MCF 10A (cell line): ENCODE results near the gene GARS1. TPM values are rescaled to one million over a fixed set of nuclear protein-coding genes. Genes with fewer than 3 reads are reported as not detected.

Experiments
- BruUV-seq: library from RNA; stranded (reverse); fragments of 400-500 nt; replicated peaks from 2 replicates; lab custom pipeline; 2021; lab: Mats Ljungman, UMichigan
- CTCF ChIA-PET: fragments of 300-600 bp; sonication (Branson Sonifier 250); formaldehyde crosslinking; extraction: SDS; loops from one replicate; lab custom pipeline; 2021; ENCODE audit warnings: antibody characterized with exemption, inconsistent platforms; lab: Yijun Ruan, JAX
- POLR2A ChIA-PET: fragments of 300-600, 350-650 bp; sonication (Branson Sonifier 250); formaldehyde crosslinking; extraction: SDS; loops from one replicate; lab custom pipeline; 2020; ENCODE audit warnings: antibody characterized with exemption, inconsistent platforms; lab: Yijun Ruan, JAX
- DNase-seq: peaks from one replicate; pipeline ENCODE4 v3.0.0-alpha.2; 2018; ENCODE audit not compliant: unreplicated experiment
- H3K27ac Mint-ChIP-seq: one replicate; pipeline ENCODE4 v1.8.0; 2022; ENCODE audit warnings: mild to moderate bottlenecking, low read depth, mixed read lengths; ENCODE audit not compliant: unreplicated experiment
- H3K27me3 Mint-ChIP-seq: one replicate; pipeline ENCODE4 v1.8.0; 2022; ENCODE audit warnings: mixed read lengths; ENCODE audit not compliant: insufficient read depth, unreplicated experiment
- H3K36me3 Mint-ChIP-seq: one replicate; pipeline ENCODE4 v1.8.0; 2022; ENCODE audit warnings: mild to moderate bottlenecking, moderate library complexity, mixed read lengths; ENCODE audit not compliant: insufficient read depth, unreplicated experiment
- H3K4me1 Mint-ChIP-seq: one replicate; pipeline ENCODE4 v1.8.0; 2022; ENCODE audit warnings: mixed read lengths; ENCODE audit not compliant: insufficient read depth, unreplicated experiment
- H3K4me3 Mint-ChIP-seq: one replicate; pipeline ENCODE4 v1.8.0; 2022; ENCODE audit warnings: mild to moderate bottlenecking, moderate library complexity, mixed read lengths; ENCODE audit not compliant: unreplicated experiment
- H3K9me3 Mint-ChIP-seq: one replicate; pipeline ENCODE4 v1.8.0; 2022; ENCODE audit warnings: mixed read lengths; ENCODE audit not compliant: unreplicated experiment
- intact Hi-C: fragments of 100-400 bp; cut with micrococcal nuclease; formaldehyde crosslinking; loops from 2 replicates; pipeline ENCODE4 v1.14.1; 2022
- total RNA-seq: library from RNA; stranded (reverse); gene quantifications from 2 replicates; pipeline ENCODE4 v1.2.3, GENCODE V29; 2022
- TF ChIP-seq, protein P1 (sequence below): fragments of 200-600 bp; IDR thresholded peaks from one replicate; pipeline ENCODE4 v1.8.0; 2022; ENCODE audit warnings: antibody characterized with exemption, mild to moderate bottlenecking; ENCODE audit not compliant: unreplicated experiment

GARS1 gene
- total RNA-seq, 1 experiment from 2014 or later: 386 TPM

DNA sequence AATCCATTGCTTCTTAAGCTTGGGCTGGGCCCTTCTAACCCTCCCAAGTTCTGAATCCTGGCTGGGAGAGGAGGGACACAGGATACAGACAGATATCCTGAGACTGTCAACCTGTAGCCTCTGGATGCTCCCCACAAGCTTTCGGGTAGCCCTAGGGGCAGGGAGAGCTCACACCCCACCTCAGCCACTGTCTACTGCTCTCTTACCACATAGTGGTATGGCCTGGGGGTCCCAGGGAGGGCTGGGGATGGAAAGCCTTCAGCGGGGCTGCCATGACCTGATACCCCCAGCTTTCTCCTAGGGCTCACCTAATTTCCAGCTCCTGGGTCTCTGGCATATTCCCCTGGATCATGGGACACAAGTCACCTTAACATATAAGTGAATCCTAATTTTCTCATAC, 62.5 kb downstream of the GARS1 start:
- TF ChIP-seq, protein P1, sequence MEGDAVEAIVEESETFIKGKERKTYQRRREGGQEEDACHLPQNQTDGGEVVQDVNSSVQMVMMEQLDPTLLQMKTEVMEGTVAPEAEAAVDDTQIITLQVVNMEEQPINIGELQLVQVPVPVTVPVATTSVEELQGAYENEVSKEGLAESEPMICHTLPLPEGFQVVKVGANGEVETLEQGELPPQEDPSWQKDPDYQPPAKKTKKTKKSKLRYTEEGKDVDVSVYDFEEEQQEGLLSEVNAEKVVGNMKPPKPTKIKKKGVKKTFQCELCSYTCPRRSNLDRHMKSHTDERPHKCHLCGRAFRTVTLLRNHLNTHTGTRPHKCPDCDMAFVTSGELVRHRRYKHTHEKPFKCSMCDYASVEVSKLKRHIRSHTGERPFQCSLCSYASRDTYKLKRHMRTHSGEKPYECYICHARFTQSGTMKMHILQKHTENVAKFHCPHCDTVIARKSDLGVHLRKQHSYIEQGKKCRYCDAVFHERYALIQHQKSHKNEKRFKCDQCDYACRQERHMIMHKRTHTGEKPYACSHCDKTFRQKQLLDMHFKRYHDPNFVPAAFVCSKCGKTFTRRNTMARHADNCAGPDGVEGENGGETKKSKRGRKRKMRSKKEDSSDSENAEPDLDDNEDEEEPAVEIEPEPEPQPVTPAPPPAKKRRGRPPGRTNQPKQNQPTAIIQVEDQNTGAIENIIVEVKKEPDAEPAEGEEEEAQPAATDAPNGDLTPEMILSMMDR: no peak
- H3K27me3 Mint-ChIP-seq: no peaks in the 10 kb centered on the region
- no TSS peak for BruUV-seq
- ChIA-PET POLR2A (no interaction called here), CTCF (interaction anchor here (0.6 kb wide), 1 partner anchor 84 kb away, joined by 3 read pairs; no protein-coding TSS in a partner anchor)
- no peak overlapping the region for H3K27ac Mint-ChIP-seq
- no peaks in the 10 kb centered on the region for H3K36me3 Mint-ChIP-seq
- DNase-seq: no peak
- intact Hi-C loops: no loop called here
- H3K9me3 Mint-ChIP-seq: peaks cover 5% of the 10 kb centered on the region
- no peak overlapping the region for H3K4me3 Mint-ChIP-seq
- H3K4me1 Mint-ChIP-seq: no peaks in the 10 kb centered on the region

DNA sequence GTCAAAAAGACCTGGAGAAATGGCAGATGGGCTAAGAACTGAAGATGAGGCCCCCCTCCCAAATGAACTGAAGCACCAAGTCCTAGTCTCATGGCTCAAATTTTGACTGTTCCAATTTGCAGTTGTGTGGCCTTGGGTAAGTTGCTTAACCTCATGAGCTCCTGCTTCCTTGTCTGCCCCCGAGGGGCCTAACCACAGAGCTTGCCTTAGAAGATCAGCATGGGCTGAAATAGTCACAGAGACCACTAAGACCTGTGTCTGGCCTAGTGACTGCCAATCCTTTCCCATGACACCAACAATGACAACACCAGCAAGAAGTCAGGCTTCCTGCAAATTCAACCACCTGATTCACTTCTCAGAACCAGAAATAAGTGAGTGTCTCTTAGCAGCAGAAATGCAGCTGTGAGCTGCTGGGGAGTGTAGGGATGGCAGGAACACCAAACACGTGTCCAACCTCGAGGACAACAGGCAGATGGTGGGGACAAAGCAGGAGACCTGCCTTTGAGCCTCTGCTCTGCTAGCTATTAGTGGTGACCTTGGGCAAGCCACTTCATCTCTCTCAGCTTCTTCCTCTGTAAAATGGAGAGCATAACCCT, 63.9 kb downstream of the GARS1 start:
- Mint-ChIP-seq H3K9me3 (peaks cover 5% of the 10 kb centered on the region), H3K27me3 (no peaks in the 10 kb centered on the region), H3K27ac (no peak overlapping the region), H3K36me3 (no peaks in the 10 kb centered on the region), H3K4me1 (no peaks in the 10 kb centered on the region), H3K4me3 (no peak overlapping the region)
- DNase-seq: no peak
- no TSS peak for BruUV-seq
- ChIA-PET CTCF (no interaction called here), POLR2A (interaction anchor here (0.9 kb wide), 1 partner anchor 311 kb away, joined by 3 read pairs; no protein-coding TSS in a partner anchor)
- intact Hi-C loops: no loop called here
- TF ChIP-seq, protein P1: no peak

DNA sequence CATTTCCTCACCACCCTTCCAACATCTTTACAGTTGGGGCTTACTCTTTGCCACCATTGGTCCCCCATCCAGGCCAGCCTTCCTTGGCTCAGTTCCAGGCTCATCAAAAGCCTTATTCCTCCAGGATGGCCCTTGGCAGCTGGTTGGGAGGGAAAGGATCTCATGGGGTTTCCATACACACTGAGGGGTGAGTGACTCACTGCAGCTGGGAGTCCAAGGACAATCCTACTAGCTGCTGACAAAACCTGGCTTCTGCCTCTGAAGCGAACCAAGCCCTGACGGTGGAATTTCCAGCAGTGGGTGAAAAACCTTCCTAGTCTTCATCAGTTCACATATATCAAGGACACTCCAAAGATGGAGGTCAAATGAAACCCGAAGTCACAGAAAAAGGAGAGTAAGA, 64.6 kb downstream of the GARS1 start:
- BruUV-seq: no TSS peak
- intact Hi-C loops: no loop called here
- ChIA-PET POLR2A (no interaction called here), CTCF (interaction anchor here (0.9 kb wide), 1 partner anchor 56 kb away, joined by 3 read pairs; no protein-coding TSS in a partner anchor)
- Mint-ChIP-seq H3K27me3 (no peaks in the 10 kb centered on the region), H3K36me3 (no peaks in the 10 kb centered on the region), H3K4me1 (no peaks in the 10 kb centered on the region), H3K27ac (no peak overlapping the region), H3K9me3 (peaks cover 5% of the 10 kb centered on the region), H3K4me3 (no peak overlapping the region)
- TF ChIP-seq, protein P1: no peak
- DNase-seq: peak; percentile 18

DNA sequence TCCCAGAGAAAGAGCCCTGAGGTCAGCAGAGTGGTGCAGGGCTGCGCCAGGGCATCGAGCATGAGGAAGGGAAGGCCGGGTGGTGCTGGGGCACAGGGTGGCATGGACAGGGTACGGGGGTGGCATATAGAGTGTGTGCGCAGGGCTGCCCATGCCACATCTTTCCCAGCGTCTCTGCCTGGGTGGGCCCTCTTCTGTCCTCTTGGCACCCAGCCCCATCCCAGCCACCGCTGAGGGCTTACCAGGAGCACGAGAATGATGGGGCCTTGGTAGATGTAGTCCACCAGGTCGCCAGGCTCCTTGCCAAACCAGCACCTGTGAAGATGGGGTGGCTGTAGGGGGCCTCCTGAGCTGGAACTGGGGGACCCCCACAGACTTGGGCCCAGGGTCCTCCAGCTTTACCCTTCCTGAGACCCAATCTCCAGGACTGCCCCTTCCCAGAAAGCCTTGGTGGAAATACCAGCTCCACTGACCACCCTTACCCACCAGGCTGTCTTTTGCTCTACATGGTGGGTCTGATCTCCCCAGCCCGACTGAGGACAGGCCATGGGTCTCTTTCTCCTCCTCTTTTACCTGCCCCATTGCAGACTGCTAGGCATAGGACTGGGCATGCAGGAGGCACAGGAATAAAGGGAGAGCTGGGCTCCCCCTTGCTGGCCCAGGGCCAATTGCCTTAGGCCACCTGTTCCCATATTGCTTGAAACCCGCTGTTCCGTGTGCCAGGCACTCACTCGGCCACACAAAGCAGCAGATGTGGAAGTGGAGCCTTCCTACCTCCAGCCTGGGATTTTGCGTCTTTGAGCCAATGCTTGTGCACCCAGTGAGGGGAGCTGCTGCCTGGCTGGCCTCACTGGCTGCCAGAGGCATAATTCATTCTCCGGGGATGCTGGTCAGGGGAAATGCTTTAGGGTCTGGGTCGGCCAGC, 65.9 kb downstream of the GARS1 start:
- CTCF ChIA-PET: interaction anchor here (0.9 to 1.2 kb wide), 2 partner anchors 14 to 58 kb away, joined by 3 to 7 read pairs; no protein-coding TSS in a partner anchor
- BruUV-seq: no TSS peak

More for the DNA sequence above, 65.9 kb downstream of the GARS1 start:
- Mint-ChIP-seq H3K4me1 (no peaks in the 10 kb centered on the region), H3K4me3 (no peak overlapping the region), H3K36me3 (no peaks in the 10 kb centered on the region), H3K27ac (no peak overlapping the region), H3K9me3 (peaks cover 5% of the 10 kb centered on the region), H3K27me3 (no peaks in the 10 kb centered on the region)
- peak; percentile 21 for DNase-seq
- POLR2A ChIA-PET: interaction anchor here (1.6 kb wide), 1 partner anchor 10 kb away, joined by 5 read pairs; no protein-coding TSS in a partner anchor
- intact Hi-C loops: no loop called here
- TF ChIP-seq, protein P1: no peak
